Measurements from ENCODE around the gene IL10RA.
"Not testable (repeated sequence)": the region's sequence is repeated elsewhere in the genome, so short reads cannot be mapped to it uniquely, and the experiment has no call there.

IL10RA gene

DNA sequence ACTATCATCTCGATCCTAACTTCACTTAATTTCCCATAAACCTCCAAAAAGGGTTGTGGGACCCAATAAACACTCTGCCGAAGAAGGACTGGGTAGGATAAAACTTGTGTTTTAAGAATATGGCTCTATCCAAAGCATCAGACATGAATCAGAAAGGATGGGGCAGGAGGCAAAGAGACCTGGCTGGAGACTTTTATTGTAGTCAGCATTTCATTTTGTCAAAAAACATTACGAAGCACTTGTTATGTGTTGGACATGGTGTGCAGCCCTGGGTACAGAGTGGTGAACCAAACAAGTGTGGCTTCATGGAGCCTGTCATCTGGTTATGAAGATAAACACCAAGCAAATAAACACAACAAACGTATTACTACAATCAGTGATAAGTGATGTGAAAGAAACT is 17.3 kb downstream of the IL10RA start:
- TF ChIP-seq, protein P1, sequence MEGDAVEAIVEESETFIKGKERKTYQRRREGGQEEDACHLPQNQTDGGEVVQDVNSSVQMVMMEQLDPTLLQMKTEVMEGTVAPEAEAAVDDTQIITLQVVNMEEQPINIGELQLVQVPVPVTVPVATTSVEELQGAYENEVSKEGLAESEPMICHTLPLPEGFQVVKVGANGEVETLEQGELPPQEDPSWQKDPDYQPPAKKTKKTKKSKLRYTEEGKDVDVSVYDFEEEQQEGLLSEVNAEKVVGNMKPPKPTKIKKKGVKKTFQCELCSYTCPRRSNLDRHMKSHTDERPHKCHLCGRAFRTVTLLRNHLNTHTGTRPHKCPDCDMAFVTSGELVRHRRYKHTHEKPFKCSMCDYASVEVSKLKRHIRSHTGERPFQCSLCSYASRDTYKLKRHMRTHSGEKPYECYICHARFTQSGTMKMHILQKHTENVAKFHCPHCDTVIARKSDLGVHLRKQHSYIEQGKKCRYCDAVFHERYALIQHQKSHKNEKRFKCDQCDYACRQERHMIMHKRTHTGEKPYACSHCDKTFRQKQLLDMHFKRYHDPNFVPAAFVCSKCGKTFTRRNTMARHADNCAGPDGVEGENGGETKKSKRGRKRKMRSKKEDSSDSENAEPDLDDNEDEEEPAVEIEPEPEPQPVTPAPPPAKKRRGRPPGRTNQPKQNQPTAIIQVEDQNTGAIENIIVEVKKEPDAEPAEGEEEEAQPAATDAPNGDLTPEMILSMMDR (IDR thresholded peaks at IDR 0.05; ENCODE audit: low read depth, low read length) = no peak
- no peak for DNase-seq (ENCODE audit: extremely low read depth, low read depth)

DNA sequence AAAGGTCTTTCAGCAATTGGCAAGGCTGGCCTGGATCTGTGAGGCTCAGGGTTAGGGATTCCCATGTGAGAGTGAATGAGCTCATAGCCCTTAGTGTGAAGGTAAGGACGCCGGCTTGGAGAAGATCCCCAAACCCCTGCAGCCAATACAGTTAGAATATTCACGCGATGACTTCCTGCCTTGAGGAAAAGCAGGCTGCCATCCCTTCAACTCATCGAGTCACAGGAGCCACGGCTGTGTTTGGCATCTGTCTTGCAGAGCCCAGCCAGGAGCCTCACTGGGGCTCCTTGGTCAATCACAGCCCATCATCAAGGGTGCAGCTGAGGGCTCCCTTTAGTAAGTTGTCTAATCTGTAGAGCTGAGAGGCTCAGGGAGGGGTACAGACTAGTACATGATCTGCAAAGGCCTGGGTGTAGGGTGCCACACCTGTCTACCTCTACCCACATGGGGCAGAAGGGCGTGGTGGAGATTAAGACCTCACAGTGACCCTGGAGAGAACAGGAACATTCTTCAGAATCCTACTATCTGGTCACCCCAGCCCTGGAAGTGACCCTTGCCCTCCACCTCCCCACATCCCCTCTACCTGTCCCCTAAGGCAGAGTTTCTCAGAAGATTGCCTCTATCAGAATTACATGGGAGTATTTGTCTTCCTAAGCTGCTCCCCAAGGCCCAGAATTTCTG is 18.5 kb downstream of the IL10RA start:
- DNase-seq (ENCODE audit: extremely low read depth, low read depth) = no peak
- TF ChIP-seq, protein P1 (IDR thresholded peaks at IDR 0.05; ENCODE audit: low read depth, low read length) = no peak

DNA sequence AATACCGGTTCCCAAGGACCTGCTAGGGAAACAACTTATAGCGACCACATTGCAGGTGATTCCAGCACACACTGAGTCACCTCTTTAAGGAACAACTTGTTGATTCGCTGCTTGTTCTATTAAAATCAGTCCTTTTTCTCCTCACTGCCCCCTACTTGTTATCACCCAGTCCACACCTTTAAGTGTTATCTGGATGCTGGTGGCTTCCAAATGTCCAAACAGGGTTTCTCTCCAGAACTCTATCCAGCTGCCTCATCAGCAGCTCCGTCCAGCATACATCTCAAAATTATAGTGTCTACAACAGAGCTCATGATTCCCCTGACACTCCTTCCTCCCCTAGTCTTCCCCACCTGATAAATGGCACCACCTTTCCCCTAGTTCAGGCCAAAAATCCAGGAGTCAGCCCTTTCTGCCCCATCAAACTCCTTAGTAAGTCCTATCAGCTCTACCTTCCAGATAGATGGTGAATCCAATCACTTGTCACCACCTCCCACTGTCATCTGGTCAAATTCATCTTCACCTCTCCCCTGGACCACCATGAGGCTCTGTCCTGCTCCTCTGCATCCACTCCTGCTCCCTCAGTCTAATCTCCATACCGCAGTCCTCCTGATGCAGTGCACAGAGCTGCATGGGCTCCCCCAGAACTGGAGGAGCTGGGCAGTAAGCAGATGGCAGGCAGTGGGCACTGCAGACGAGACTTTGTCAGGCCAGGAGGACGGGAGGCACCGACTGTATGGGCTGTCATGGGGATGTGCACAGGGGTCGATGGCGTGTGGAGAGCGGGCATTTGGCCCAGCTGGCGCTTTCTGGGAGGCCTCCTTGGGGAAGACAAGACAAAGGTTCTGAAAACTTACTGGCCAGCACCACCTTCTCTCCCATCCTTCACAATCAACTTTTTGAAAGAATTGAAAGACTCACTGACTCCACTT is 19.3 kb downstream of the IL10RA start:
- no peak for DNase-seq (ENCODE audit: extremely low read depth, low read depth)
- TF ChIP-seq, protein P1 (IDR thresholded peaks at IDR 0.05; ENCODE audit: low read depth, low read length) = no peak

DNA sequence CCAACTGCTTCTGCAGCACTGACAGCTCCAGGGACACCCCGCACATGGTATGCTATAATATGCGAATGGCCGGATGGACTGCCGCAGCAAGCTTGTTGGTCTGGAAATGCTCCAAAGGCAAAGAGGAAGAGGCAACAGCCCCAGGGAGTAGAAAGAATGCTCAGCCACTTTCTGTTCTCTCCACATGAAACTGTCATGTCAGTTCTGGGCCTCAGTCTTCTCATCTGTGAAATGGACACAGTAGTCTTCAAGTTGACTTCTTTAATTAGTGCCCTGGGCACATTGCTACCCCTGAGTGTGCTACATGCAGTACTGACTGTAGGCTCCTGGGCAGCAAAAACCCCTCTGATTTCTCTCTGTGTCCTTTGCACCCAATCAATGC is 19.9 kb downstream of the IL10RA start:
- TF ChIP-seq, protein P1 (IDR thresholded peaks at IDR 0.05; ENCODE audit: low read depth, low read length) = no peak
- no peak for DNase-seq (ENCODE audit: extremely low read depth, low read depth)

DNA sequence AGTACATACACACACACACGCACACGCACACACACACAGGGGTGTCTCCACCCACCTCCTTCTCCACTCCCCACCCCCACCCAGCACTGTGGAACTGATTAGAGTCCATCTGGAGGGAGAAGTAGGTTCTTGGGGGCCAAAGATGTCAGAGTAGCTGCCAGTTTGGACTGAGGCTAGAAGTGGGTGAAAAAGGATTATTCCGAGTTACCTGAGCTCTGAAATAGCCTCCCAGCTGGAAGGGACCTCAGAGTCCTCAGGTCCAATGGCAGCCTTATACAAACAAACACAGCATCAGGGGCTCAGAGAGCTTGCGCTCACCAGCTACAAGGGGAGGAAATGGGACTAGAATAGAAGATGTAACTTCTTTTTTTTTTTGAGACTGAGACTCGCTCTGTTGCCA is 20.8 kb downstream of the IL10RA start:
- TF ChIP-seq, protein P1 (IDR thresholded peaks at IDR 0.05; ENCODE audit: low read depth, low read length) = no peak
- DNase-seq (ENCODE audit: extremely low read depth, low read depth) = no peak

DNA sequence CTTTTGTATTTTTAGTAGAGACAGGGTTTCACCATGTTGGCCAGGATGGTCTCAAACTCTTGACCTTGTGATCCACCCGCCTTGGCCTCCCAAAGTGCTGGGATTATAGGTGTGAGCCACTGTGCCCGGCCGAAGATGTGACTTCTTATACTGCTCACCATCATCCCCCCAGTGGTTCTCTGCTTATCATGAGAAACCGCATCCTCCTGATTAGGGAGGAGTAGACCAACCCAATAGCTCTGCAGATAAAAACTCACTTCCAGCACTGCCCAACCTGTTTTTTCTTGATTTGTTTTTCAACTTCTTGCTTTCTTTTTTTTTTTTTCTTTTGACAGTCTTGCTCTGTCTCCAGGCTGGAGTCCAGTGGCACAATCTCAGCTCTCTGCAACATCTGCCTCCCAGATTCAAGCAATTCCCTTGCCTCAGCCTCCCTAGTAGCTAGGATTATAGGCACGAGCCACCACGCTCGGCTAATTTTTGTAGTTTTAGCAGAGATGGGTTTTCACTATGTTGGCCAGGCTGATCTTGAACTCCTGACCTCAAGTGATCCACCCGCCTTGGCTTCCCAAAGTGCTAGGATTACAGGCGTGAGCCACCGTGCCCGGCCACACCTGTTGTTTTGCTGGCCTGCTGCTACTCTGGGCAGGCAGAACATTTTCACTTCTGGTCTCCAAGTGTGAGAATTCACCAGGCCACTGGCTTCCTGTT is 21.5 kb downstream of the IL10RA start:
- not testable (repeated sequence) for DNase-seq (ENCODE audit: extremely low read depth, low read depth)

DNA sequence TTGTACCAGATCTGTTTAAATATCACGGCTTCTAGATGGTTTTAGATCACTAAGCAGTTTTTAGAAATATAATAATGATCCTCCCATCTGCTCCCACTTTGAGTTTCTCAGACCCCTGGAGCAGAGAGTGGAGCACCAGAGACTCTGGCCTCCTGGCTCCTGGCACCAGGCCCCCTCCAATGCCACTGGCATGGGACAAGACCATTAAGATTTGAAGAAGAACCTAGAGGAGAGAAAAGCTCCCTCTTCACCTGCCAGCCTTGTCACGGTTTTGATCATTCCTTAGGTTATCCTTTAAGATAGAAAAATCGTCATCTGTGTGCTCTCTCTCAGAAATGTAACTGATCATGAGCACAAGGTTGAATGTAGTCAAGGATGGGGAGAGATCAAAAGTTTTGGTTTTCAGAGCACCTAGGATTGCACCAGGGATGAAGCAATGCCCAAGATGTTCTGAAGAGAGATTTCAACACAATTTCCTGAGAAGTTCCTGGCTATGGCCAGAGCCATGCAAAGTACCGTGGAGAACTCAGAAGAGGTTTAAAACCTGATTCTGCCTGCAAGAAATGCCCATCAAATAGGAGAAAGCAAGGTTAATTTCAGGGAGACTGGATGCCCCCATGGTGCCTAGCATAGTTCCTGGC is 22.2 kb downstream of the IL10RA start:
- DNase-seq (ENCODE audit: extremely low read depth, low read depth) = no peak
- TF ChIP-seq, protein P1 (IDR thresholded peaks at IDR 0.05; ENCODE audit: low read depth, low read length) = no peak

Measured in AG09319 (cell line).